Parathyroid adenoma (tissue), 2 donors: ENCODE data around the gene FSTL1.

Experiments
- H2AFZ ChIP-seq: fragments of 300-600 bp; sonication (generic); one replicate; pipeline ENCODE4 v1.7.0; 2017; ENCODE audit warnings: antibody characterized with exemption, mild to moderate bottlenecking
- H3K27ac ChIP-seq: fragments of 300-600 bp; sonication (generic); one replicate; pipeline ENCODE4 v1.7.0; 2017
- H3K27me3 ChIP-seq: fragments of 300-600 bp; sonication (generic); one replicate; pipeline ENCODE4 v1.7.0; 2017; ENCODE audit warnings: low read length; ENCODE audit not compliant: control insufficient read depth, insufficient read depth
- H3K36me3 ChIP-seq: fragments of 300-600 bp; sonication (generic); one replicate; pipeline ENCODE4 v1.7.0; 2017; ENCODE audit warnings: low read length; ENCODE audit not compliant: control insufficient read depth, insufficient read depth
- H3K4me1 ChIP-seq: fragments of 300-600 bp; sonication (generic); one replicate; pipeline ENCODE4 v1.7.0; 2017; ENCODE audit warnings: control low read depth
- H3K4me2 ChIP-seq: fragments of 300-600 bp; sonication (generic); one replicate; pipeline ENCODE4 v1.7.0; 2017; ENCODE audit warnings: low read length
- H3K4me3 ChIP-seq: fragments of 300-600 bp; sonication (generic); one replicate; pipeline ENCODE4 v1.7.0; 2017; ENCODE audit warnings: low read depth, low read length
- H3K79me2 ChIP-seq: fragments of 300-600 bp; sonication (generic); one replicate; pipeline ENCODE4 v1.7.0; 2017; ENCODE audit warnings: control low read depth
- H3K9ac ChIP-seq: fragments of 300-600 bp; sonication (generic); one replicate; pipeline ENCODE4 v1.7.0; 2017; ENCODE audit warnings: mild to moderate bottlenecking
- H3K9me3 ChIP-seq: fragments of 300-600 bp; sonication (generic); one replicate; pipeline ENCODE4 v1.7.0; 2017; ENCODE audit warnings: low read length; ENCODE audit not compliant: control insufficient read depth
- CTCF ChIP-seq: fragments of 300-600 bp; sonication (generic); IDR thresholded peaks from one replicate; pipeline ENCODE4 v1.7.0; 2017; ENCODE audit warnings: antibody characterized with exemption, mild to moderate bottlenecking
- donor health status: primary hyperparathyroidism.

Gene FSTL1

GRCh38 chr3:120402257-120402656 lies 48.5 kb downstream of the FSTL1 start:
- Histone ChIP-seq H3K4me1 (no peaks in the 10 kb centered on the region), H3K27ac (no peak overlapping the region), H3K4me3 (no peak overlapping the region), H2AFZ (no peak overlapping the region), H3K9me3 (no peaks in the 10 kb centered on the region), H3K4me2 (no peak overlapping the region), H3K79me2 (no peaks in the 10 kb centered on the region), H3K36me3 (no peaks in the 10 kb centered on the region), H3K27me3 (no peaks in the 10 kb centered on the region), H3K9ac (no peak overlapping the region)
- TF ChIP-seq CTCF: no peak

- H3K4me1 ChIP-seq: no peaks in the 10 kb centered on the region
- no peak for TF ChIP-seq CTCF
These were observed 51.4 kb downstream of the FSTL1 start for GRCh38 chr3:120399372-120399771.

GRCh38 chr3:120396469-120396868 lies 54.3 kb downstream of the FSTL1 start:
- H3K79me2 ChIP-seq: no peaks in the 10 kb centered on the region
- H3K27me3 ChIP-seq: no peaks in the 10 kb centered on the region
- H3K4me1 ChIP-seq: no peaks in the 10 kb centered on the region
- H3K4me2 ChIP-seq: no peak overlapping the region
- no peak for TF ChIP-seq CTCF
- no peak overlapping the region for H2AFZ ChIP-seq
- no peak overlapping the region for H3K9ac ChIP-seq
- no peak overlapping the region for H3K27ac ChIP-seq
- H3K4me3 ChIP-seq: no peak overlapping the region
- no peaks in the 10 kb centered on the region for H3K9me3 ChIP-seq
- no peaks in the 10 kb centered on the region for H3K36me3 ChIP-seq

More at GRCh38 chr3:120399372-120399771, 51.4 kb downstream of the FSTL1 start:
- no peak overlapping the region for H3K27ac ChIP-seq
- H3K79me2 ChIP-seq: no peaks in the 10 kb centered on the region
- no peaks in the 10 kb centered on the region for H3K9me3 ChIP-seq
- H3K27me3 ChIP-seq: no peaks in the 10 kb centered on the region
- H3K36me3 ChIP-seq: no peaks in the 10 kb centered on the region
- H2AFZ ChIP-seq: no peak overlapping the region
- H3K4me2 ChIP-seq: no peak overlapping the region
- no peak overlapping the region for H3K9ac ChIP-seq
- no peak overlapping the region for H3K4me3 ChIP-seq

GRCh38 chr3:120394347-120394746 lies 56.4 kb downstream of the FSTL1 start:
- H3K27ac ChIP-seq: no peak overlapping the region

More at GRCh38 chr3:120394347-120394746, 56.4 kb downstream of the FSTL1 start:
- no peak for TF ChIP-seq CTCF
- no peak overlapping the region for H3K4me3 ChIP-seq
- H3K4me2 ChIP-seq: no peak overlapping the region
- H3K36me3 ChIP-seq: no peaks in the 10 kb centered on the region
- no peaks in the 10 kb centered on the region for H3K79me2 ChIP-seq
- H2AFZ ChIP-seq: no peak overlapping the region
- H3K4me1 ChIP-seq: no peaks in the 10 kb centered on the region
- H3K9ac ChIP-seq: no peak overlapping the region
- no peaks in the 10 kb centered on the region for H3K27me3 ChIP-seq
- no peaks in the 10 kb centered on the region for H3K9me3 ChIP-seq
